ENCODE results near the gene SOBP.
A peak's percentile ranks its signal among the peaks of the same experiment; 100 is the strongest.

The SOBP gene

GRCh38 chr6:107491138-107491609 is 1.3 kb downstream of the SOBP start:
- H3K4me1 ChIP-seq (ENCODE audit: insufficient read depth, low read length), result peaks cover 43% of the 10 kb centered on the region
- peak overlapping the region; percentile 83 for H3K4me3 ChIP-seq (ENCODE audit: low read length)
- under 1% methylated on average over 37 of the region's 38 CpGs for WGBS
- H3K27ac ChIP-seq (ENCODE audit: low read depth, low read length), result no peak overlapping the region
- H3K9ac ChIP-seq (ENCODE audit: low read depth, low read length), result 0 out of 2 replicates have a peak overlapping the region, but pooled peaks have one; percentile 7
- no peaks in the 10 kb centered on the region for H3K9me3 ChIP-seq (ENCODE audit: insufficient read depth, low read depth, low read length)
- H3K27me3 ChIP-seq (ENCODE audit: insufficient read depth, low read length), result peaks cover 61% of the 10 kb centered on the region
- no peaks in the 10 kb centered on the region for H3K36me3 ChIP-seq (ENCODE audit: insufficient read depth, low read length)

- Histone ChIP-seq H3K4me1 (ENCODE audit: insufficient read depth, low read length) (peaks cover 43% of the 10 kb centered on the region), H3K36me3 (ENCODE audit: insufficient read depth, low read length) (no peaks in the 10 kb centered on the region), H3K27me3 (ENCODE audit: insufficient read depth, low read length) (peaks cover 53% of the 10 kb centered on the region), H3K9ac (ENCODE audit: low read depth, low read length) (no peak overlapping the region), H3K4me3 (ENCODE audit: low read length) (peak overlapping the region; percentile 83), H3K9me3 (ENCODE audit: insufficient read depth, low read depth, low read length) (no peaks in the 10 kb centered on the region), H3K27ac (ENCODE audit: low read depth, low read length) (no peak overlapping the region)
- 51% methylated on average over 11 of the region's 14 CpGs for WGBS
Observed at GRCh38 chr6:107491760-107492660, 2.1 kb downstream of the SOBP start.

GRCh38 chr6:107493158-107494057 is 3.5 kb downstream of the SOBP start:
- Histone ChIP-seq H3K4me3 (ENCODE audit: low read length) (peak overlapping the region; percentile 83; the same call in 1 of the 2 replicates), H3K4me1 (ENCODE audit: insufficient read depth, low read length) (peaks cover 40% of the 10 kb centered on the region), H3K27ac (ENCODE audit: low read depth, low read length) (no peak overlapping the region), H3K27me3 (ENCODE audit: insufficient read depth, low read length) (peaks cover 39% of the 10 kb centered on the region), H3K9me3 (ENCODE audit: insufficient read depth, low read depth, low read length) (no peaks in the 10 kb centered on the region), H3K36me3 (ENCODE audit: insufficient read depth, low read length) (no peaks in the 10 kb centered on the region), H3K9ac (ENCODE audit: low read depth, low read length) (no peak overlapping the region)
- 46% methylated on average over 12 of the region's 12 CpGs for WGBS

- Histone ChIP-seq H3K9me3 (ENCODE audit: insufficient read depth, low read depth, low read length) (no peaks in the 10 kb centered on the region), H3K36me3 (ENCODE audit: insufficient read depth, low read length) (no peaks in the 10 kb centered on the region), H3K4me3 (ENCODE audit: low read length) (no peak overlapping the region), H3K4me1 (ENCODE audit: insufficient read depth, low read length) (peaks cover 39% of the 10 kb centered on the region), H3K27ac (ENCODE audit: low read depth, low read length) (no peak overlapping the region), H3K9ac (ENCODE audit: low read depth, low read length) (no peak overlapping the region), H3K27me3 (ENCODE audit: insufficient read depth, low read length) (peaks cover 31% of the 10 kb centered on the region)
- 83% methylated on average over 7 of the region's 7 CpGs for WGBS
Observed at GRCh38 chr6:107495196-107495643, 5.3 kb downstream of the SOBP start.

GRCh38 chr6:107495971-107496370 is 6.1 kb downstream of the SOBP start:
- H3K27me3 ChIP-seq (ENCODE audit: insufficient read depth, low read length), result peaks cover 24% of the 10 kb centered on the region
- no peaks in the 10 kb centered on the region for H3K36me3 ChIP-seq (ENCODE audit: insufficient read depth, low read length)
- H3K27ac ChIP-seq (ENCODE audit: low read depth, low read length), result no peak overlapping the region
- H3K4me1 ChIP-seq (ENCODE audit: insufficient read depth, low read length), result peaks cover 39% of the 10 kb centered on the region
- 84% methylated on average over 2 of the region's 2 CpGs for WGBS
- no peak overlapping the region for H3K9ac ChIP-seq (ENCODE audit: low read depth, low read length)
- H3K9me3 ChIP-seq (ENCODE audit: insufficient read depth, low read depth, low read length), result no peaks in the 10 kb centered on the region
- H3K4me3 ChIP-seq (ENCODE audit: low read length), result no peak overlapping the region

- Histone ChIP-seq H3K36me3 (ENCODE audit: insufficient read depth, low read length) (no peaks in the 10 kb centered on the region), H3K9ac (ENCODE audit: low read depth, low read length) (no peak overlapping the region), H3K27me3 (ENCODE audit: insufficient read depth, low read length) (peaks cover 12% of the 10 kb centered on the region), H3K9me3 (ENCODE audit: insufficient read depth, low read depth, low read length) (no peaks in the 10 kb centered on the region), H3K4me3 (ENCODE audit: low read length) (no peak overlapping the region), H3K4me1 (ENCODE audit: insufficient read depth, low read length) (peaks cover 33% of the 10 kb centered on the region), H3K27ac (ENCODE audit: low read depth, low read length) (no peak overlapping the region)
- no CpG with 5 or more reads among the region's 1 CpG for WGBS
Observed at GRCh38 chr6:107496892-107497684, 7.2 kb downstream of the SOBP start.

- Histone ChIP-seq H3K27me3 (ENCODE audit: insufficient read depth, low read length) (no peaks in the 10 kb centered on the region), H3K4me3 (ENCODE audit: low read length) (no peak overlapping the region), H3K9ac (ENCODE audit: low read depth, low read length) (no peak overlapping the region), H3K27ac (ENCODE audit: low read depth, low read length) (no peak overlapping the region), H3K9me3 (ENCODE audit: insufficient read depth, low read depth, low read length) (no peaks in the 10 kb centered on the region), H3K36me3 (ENCODE audit: insufficient read depth, low read length) (0 out of 2 replicates have a peak, but pooled peaks cover 3% of the 10 kb centered on the region), H3K4me1 (ENCODE audit: insufficient read depth, low read length) (peaks cover 19% of the 10 kb centered on the region)
- 90% methylated on average over 3 of the region's 4 CpGs for WGBS
Observed at GRCh38 chr6:107504270-107505026, 14.5 kb downstream of the SOBP start.

- Histone ChIP-seq H3K4me1 (ENCODE audit: insufficient read depth, low read length) (peaks cover 35% of the 10 kb centered on the region), H3K4me3 (ENCODE audit: low read length) (no peak overlapping the region), H3K9ac (ENCODE audit: low read depth, low read length) (no peak overlapping the region), H3K9me3 (ENCODE audit: insufficient read depth, low read depth, low read length) (no peaks in the 10 kb centered on the region), H3K36me3 (ENCODE audit: insufficient read depth, low read length) (0 out of 2 replicates have a peak, but pooled peaks cover 3% of the 10 kb centered on the region), H3K27me3 (ENCODE audit: insufficient read depth, low read length) (no peaks in the 10 kb centered on the region), H3K27ac (ENCODE audit: low read depth, low read length) (no peak overlapping the region)
- WGBS, result 94% methylated on average over 1 of the region's 1 CpG
Observed at GRCh38 chr6:107506145-107506544, 16.2 kb downstream of the SOBP start.

GRCh38 chr6:107509506-107509905 is 19.6 kb downstream of the SOBP start:
- H3K27ac ChIP-seq (ENCODE audit: low read depth, low read length), result peak overlapping the region; percentile 11; the same call in 1 of the 2 replicates
- H3K9ac ChIP-seq (ENCODE audit: low read depth, low read length), result no peak overlapping the region
- H3K27me3 ChIP-seq (ENCODE audit: insufficient read depth, low read length), result no peaks in the 10 kb centered on the region
- H3K4me1 ChIP-seq (ENCODE audit: insufficient read depth, low read length), result peaks cover 31% of the 10 kb centered on the region
- H3K4me3 ChIP-seq (ENCODE audit: low read length), result no peak overlapping the region
- H3K9me3 ChIP-seq (ENCODE audit: insufficient read depth, low read depth, low read length), result no peaks in the 10 kb centered on the region
- 65% methylated on average over 3 of the region's 3 CpGs for WGBS
- peaks cover 3% of the 10 kb centered on the region; the same call in 1 of the 2 replicates for H3K36me3 ChIP-seq (ENCODE audit: insufficient read depth, low read length)

- peaks cover 31% of the 10 kb centered on the region for H3K4me1 ChIP-seq (ENCODE audit: insufficient read depth, low read length)
- 88% methylated on average over 2 of the region's 2 CpGs for WGBS
- H3K27me3 ChIP-seq (ENCODE audit: insufficient read depth, low read length), result no peaks in the 10 kb centered on the region
- H3K4me3 ChIP-seq (ENCODE audit: low read length), result no peak overlapping the region
- peaks cover 3% of the 10 kb centered on the region; the same call in 1 of the 2 replicates for H3K36me3 ChIP-seq (ENCODE audit: insufficient read depth, low read length)
- peaks cover 3% of the 10 kb centered on the region; the same call in 1 of the 2 replicates for H3K9me3 ChIP-seq (ENCODE audit: insufficient read depth, low read depth, low read length)
- H3K27ac ChIP-seq (ENCODE audit: low read depth, low read length), result peak overlapping the region; percentile 11; the same call in 1 of the 2 replicates
- no peak overlapping the region for H3K9ac ChIP-seq (ENCODE audit: low read depth, low read length)
Observed at GRCh38 chr6:107510108-107510507, 20.2 kb downstream of the SOBP start.
